OCI-LY7 (cell line): ENCODE measurements around the gene RCAN3. TPM values are rescaled to one million over a fixed set of nuclear protein-coding genes. Genes with fewer than 3 reads are reported as not detected.

Experiments used
- BruUV-seq: library from RNA; stranded (reverse); fragments of 400-500 nt; replicated peaks from 2 replicates; lab custom pipeline; 2021; lab: Mats Ljungman, UMichigan
- CTCF ChIA-PET: fragments of 300-600 bp; sonication (Branson Sonifier 250); formaldehyde crosslinking; loops from one replicate; lab custom pipeline; 2022; ENCODE audit warnings: antibody characterized with exemption; ENCODE audit not compliant: unreplicated experiment; lab: Charles Lee
- POLR2A ChIA-PET: fragments of 300-600 bp; sonication (Branson Sonifier 250); formaldehyde crosslinking; loops from one replicate; lab custom pipeline; 2022; ENCODE audit warnings: antibody characterized with exemption; lab: Charles Lee
- DNase-seq: peaks from one replicate; pipeline ENCODE4 v3.0.0-alpha.2; 2015; ENCODE audit warnings: low spot score
- H2AFZ ChIP-seq: fragments of 200-600 bp; sonication (generic), shearing (Covaris generic); 2 replicates; pipeline ENCODE4 v1.6.1; 2014; ENCODE audit warnings: mild to moderate bottlenecking, antibody characterized with exemption, low read length, moderate library complexity
- H3K27ac ChIP-seq: fragments of 200-600 bp; sonication (generic); 2 replicates; pipeline ENCODE4 v1.5.1; 2014; ENCODE audit warnings: mixed run types, low read depth, mild to moderate bottlenecking, moderate library complexity, low read length, inconsistent platforms; ENCODE audit not compliant: poor library complexity, severe bottlenecking
- H3K36me3 ChIP-seq: fragments of 200-600 bp; sonication (generic); 2 replicates; pipeline ENCODE4 v1.6.1; 2014; ENCODE audit warnings: mild to moderate bottlenecking, antibody characterized with exemption, low read length, moderate library complexity, mixed read lengths; ENCODE audit not compliant: insufficient read depth
- H3K4me1 ChIP-seq: fragments of 200-600 bp; sonication (generic); 2 replicates; pipeline ENCODE4 v1.5.1; 2014; ENCODE audit warnings: mild to moderate bottlenecking, low read length; ENCODE audit not compliant: insufficient read depth, poor library complexity, severe bottlenecking
- H3K4me2 ChIP-seq: fragments of 200-600 bp; sonication (generic); 2 replicates; pipeline ENCODE4 v1.6.1; 2014; ENCODE audit warnings: mild to moderate bottlenecking, low read length
- H3K4me3 ChIP-seq: fragments of 200-600 bp; sonication (generic); 2 replicates; pipeline ENCODE4 v1.5.1; 2014; ENCODE audit warnings: mild to moderate bottlenecking, low read depth, low read length; ENCODE audit not compliant: poor library complexity, severe bottlenecking
- H3K79me2 ChIP-seq: fragments of 200-600 bp; sonication (generic); 2 replicates; pipeline ENCODE4 v1.6.1; 2016; ENCODE audit warnings: low read depth, mild to moderate bottlenecking, low read length, moderate library complexity, mixed read lengths; ENCODE audit not compliant: insufficient read depth
- H3K9me2 ChIP-seq: fragments of 200-600 bp; sonication (generic); 2 replicates; pipeline ENCODE4 v1.6.1; 2016; ENCODE audit warnings: mild to moderate bottlenecking, low read length, mixed read lengths; ENCODE audit not compliant: insufficient read depth
- H3K9me3 ChIP-seq: fragments of 200-600 bp; sonication (generic); 2 replicates; pipeline ENCODE4 v1.6.1; 2014; ENCODE audit warnings: mild to moderate bottlenecking, mixed run types, low read length, mixed read lengths
- H4K20me1 ChIP-seq: fragments of 200-600 bp; sonication (generic); 2 replicates; pipeline ENCODE4 v1.6.1; 2014; ENCODE audit warnings: mild to moderate bottlenecking, antibody characterized with exemption, low read length, moderate library complexity, mixed read lengths; ENCODE audit not compliant: insufficient read depth
- EZH2phosphoT487 ChIP-seq: fragments of 200-600 bp; sonication (generic); IDR thresholded peaks from 2 replicates; pipeline ENCODE4 v1.6.1; 2018; ENCODE audit warnings: low read depth, borderline replicate concordance, mild to moderate bottlenecking, mixed run types, antibody characterized with exemption, low read length, moderate library complexity, mixed read lengths
- intact Hi-C: fragments of 100-400 bp; cut with micrococcal nuclease; formaldehyde crosslinking; loops from one replicate; pipeline ENCODE4 v1.10.0; 2022; ENCODE audit not compliant: unreplicated experiment
- total RNA-seq, 2 experiments: library from RNA; depleted of rRNA in 1 of 2; stranded (reverse); fragments of >200 nt in 1 of 2; shearing (Covaris generic) in 1 of 2; gene quantifications; 2 replicates each; pipeline ENCODE4 v1.2.3, GENCODE V29; 2014 to 2022
- TF ChIP-seq, protein P1 (sequence below): fragments of 200-600 bp; sonication (generic); conservative IDR thresholded peaks from 2 replicates; pipeline ENCODE4 v1.5.1; 2014; ENCODE audit warnings: mild to moderate bottlenecking, antibody characterized with exemption, low read length, moderate library complexity, mixed read lengths

The RCAN3 gene
- total RNA-seq, 2 experiments from 2014 or later: 13.0 to 47.8 TPM

DNA sequence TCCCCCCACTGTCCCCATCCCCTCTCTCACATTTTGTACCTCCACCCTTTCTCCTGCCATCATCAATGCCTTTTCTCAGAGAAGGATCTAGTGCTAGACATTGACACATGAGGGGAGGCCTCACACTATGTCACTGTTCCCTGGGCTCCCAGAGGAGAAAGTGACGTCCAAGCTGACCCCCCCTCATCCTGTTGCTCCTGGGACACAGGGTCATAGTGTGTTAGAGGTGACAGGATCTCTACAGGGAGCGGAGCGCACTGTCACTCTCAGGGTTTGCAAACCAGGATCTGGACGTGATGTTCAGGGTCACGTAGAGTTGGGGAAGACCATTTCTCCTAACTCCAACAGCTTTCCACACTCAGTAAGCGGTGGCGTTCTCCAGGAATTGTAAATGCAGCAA, 55.8 kb downstream of the RCAN3 start:
- H3K27ac ChIP-seq: no peak overlapping the region
- ChIA-PET POLR2A (interaction anchor here (0.6 to 2.7 kb wide), 8 partner anchors 9 to 1557 kb away, joined by 3 to 11 read pairs (median 4); no protein-coding TSS in a partner anchor), CTCF (interaction anchor here (1.2 to 1.5 kb wide), 2 partner anchors 11 to 20 kb away, joined by 3 to 8 read pairs; no protein-coding TSS in a partner anchor)
- no peaks in the 10 kb centered on the region for H3K79me2 ChIP-seq
- no peaks in the 10 kb centered on the region for H3K36me3 ChIP-seq
- H3K4me2 ChIP-seq: peak overlapping the region; percentile 81
- no peak for TF ChIP-seq EZH2phosphoT487
- TF ChIP-seq, protein P1, sequence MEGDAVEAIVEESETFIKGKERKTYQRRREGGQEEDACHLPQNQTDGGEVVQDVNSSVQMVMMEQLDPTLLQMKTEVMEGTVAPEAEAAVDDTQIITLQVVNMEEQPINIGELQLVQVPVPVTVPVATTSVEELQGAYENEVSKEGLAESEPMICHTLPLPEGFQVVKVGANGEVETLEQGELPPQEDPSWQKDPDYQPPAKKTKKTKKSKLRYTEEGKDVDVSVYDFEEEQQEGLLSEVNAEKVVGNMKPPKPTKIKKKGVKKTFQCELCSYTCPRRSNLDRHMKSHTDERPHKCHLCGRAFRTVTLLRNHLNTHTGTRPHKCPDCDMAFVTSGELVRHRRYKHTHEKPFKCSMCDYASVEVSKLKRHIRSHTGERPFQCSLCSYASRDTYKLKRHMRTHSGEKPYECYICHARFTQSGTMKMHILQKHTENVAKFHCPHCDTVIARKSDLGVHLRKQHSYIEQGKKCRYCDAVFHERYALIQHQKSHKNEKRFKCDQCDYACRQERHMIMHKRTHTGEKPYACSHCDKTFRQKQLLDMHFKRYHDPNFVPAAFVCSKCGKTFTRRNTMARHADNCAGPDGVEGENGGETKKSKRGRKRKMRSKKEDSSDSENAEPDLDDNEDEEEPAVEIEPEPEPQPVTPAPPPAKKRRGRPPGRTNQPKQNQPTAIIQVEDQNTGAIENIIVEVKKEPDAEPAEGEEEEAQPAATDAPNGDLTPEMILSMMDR: no peak
- H3K4me1 ChIP-seq: peaks cover 48% of the 10 kb centered on the region
- no peak overlapping the region; the same call in 1 of the 2 replicates for H2AFZ ChIP-seq
- BruUV-seq: no TSS peak
- no peaks in the 10 kb centered on the region for H3K9me3 ChIP-seq
- no peaks in the 10 kb centered on the region for H3K9me2 ChIP-seq
- no peak for DNase-seq
- H4K20me1 ChIP-seq: no peaks in the 10 kb centered on the region
- no peak overlapping the region for H3K4me3 ChIP-seq
- intact Hi-C loops: no loop called here

DNA sequence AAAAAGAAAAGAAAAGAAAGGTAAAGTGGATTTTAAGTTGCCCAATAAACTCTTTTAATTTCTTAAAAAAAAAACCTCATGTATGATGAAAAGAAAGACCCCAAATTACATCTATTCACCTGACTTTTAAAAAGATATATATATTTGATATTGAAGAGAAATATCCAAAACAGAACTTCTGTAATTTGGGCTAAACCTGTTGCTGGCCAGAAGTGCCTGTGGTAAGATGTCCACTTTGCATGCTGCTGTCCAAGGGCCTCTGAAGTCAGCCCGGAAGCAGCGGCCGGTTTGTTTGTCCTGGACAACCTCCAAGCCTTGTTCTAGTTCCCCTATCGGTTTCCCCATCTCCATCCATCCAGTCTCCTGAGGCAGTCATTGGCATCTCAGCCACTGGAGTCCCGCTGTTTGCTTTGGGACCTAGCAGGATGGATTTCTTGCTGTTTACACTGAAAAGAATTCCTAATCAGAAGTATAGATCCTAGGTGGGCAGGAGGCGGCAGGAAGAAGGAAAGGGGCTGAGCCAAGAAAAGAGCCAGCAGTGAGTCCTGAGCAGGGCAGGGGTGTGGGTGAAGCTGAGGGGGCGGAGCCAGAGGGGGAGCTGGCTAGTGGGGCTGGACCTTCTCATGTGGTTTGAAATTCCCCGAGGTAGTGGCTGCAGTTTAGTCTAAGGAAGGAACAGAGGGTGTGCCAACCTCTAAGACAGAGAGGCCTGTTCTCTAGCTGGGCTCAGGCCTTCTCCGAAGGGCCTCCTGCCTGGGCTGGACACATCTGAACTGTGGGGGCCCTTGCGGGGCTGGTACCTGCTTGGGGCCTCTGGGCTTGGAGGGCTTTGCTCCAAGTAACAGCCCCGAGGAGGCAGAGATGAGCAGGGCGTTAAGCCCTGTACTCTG, 56.5 kb downstream of the RCAN3 start:
- H3K79me2 ChIP-seq: no peaks in the 10 kb centered on the region
- TF ChIP-seq, protein P1: no peak
- TF ChIP-seq EZH2phosphoT487: no peak
- H3K27ac ChIP-seq: no peak overlapping the region
- no peak overlapping the region for H2AFZ ChIP-seq
- H4K20me1 ChIP-seq: no peaks in the 10 kb centered on the region
- H3K4me3 ChIP-seq: no peak overlapping the region
- no TSS peak for BruUV-seq
- H3K4me2 ChIP-seq: no peak overlapping the region
- POLR2A ChIA-PET: interaction anchor here (1.4 to 2.7 kb wide), 2 partner anchors 11 to 33 kb away, joined by 5 to 11 read pairs; no protein-coding TSS in a partner anchor
- H3K36me3 ChIP-seq: no peaks in the 10 kb centered on the region
- no peak for DNase-seq
- intact Hi-C loops: no loop called here
- peaks cover 48% of the 10 kb centered on the region for H3K4me1 ChIP-seq
- no peaks in the 10 kb centered on the region for H3K9me3 ChIP-seq
- H3K9me2 ChIP-seq: no peaks in the 10 kb centered on the region
- CTCF ChIA-PET: interaction anchor here (1.2 to 1.4 kb wide), 2 partner anchors 19 to 28 kb away, joined by 3 to 4 read pairs; no protein-coding TSS in a partner anchor
